Kidney (tissue), 14 donors: ENCODE results near the gene STRN3. TPM values are rescaled to one million over a fixed set of nuclear protein-coding genes. Genes with fewer than 3 reads are reported as not detected.

Experiments
- DNase-seq, 5 donors: peaks; one replicate each; pipeline ENCODE4 v3.0.0-alpha.2; 2013 to 2020
- FAIRE-seq: peaks from 2 replicates; lab custom pipeline; 2012; peaks lifted over from hg19 to GRCh38; lab: Jason Lieb, UNC
- H3K27ac ChIP-seq, 2 donors: one replicate each; pipeline ENCODE4 v1.7.0; 2013; ENCODE audit warnings: low read depth in 2 of 2, low read length in 2 of 2, inconsistent platforms in 1 of 2
- H3K27me3 ChIP-seq: one replicate; pipeline ENCODE4 v1.7.1; 2013; ENCODE audit warnings: low read length, inconsistent platforms; ENCODE audit not compliant: control insufficient read depth, insufficient read depth
- H3K36me3 ChIP-seq, 3 donors: one replicate each; pipeline versions ENCODE4 v1.7.0 to v1.7.1; 2013; ENCODE audit warnings: low read length in 3 of 3, control low read depth in 1 of 3, inconsistent platforms in 1 of 3; ENCODE audit not compliant: insufficient read depth in 3 of 3, control insufficient read depth in 2 of 3
- H3K4me1 ChIP-seq, 3 donors: one replicate each; pipeline versions ENCODE4 v1.7.0 to v1.7.1; 2013; ENCODE audit warnings: low read length in 3 of 3, inconsistent platforms in 1 of 3, low read depth in 1 of 3; ENCODE audit not compliant: control insufficient read depth in 2 of 3, insufficient read depth in 2 of 3
- H3K4me3 ChIP-seq, 3 donors: one replicate each; pipeline versions ENCODE4 v1.7.0 to v1.8.1; 2013; ENCODE audit warnings: low read length in 3 of 3, control low read depth in 1 of 3, inconsistent platforms in 1 of 3
- H3K9ac ChIP-seq, 3 donors: one replicate each; pipeline versions ENCODE4 v1.7.0 to v1.7.1; 2013; ENCODE audit warnings: low read length in 3 of 3, control low read depth in 1 of 3, inconsistent platforms in 1 of 3
- H3K9me3 ChIP-seq, 3 donors: one replicate each; pipeline versions ENCODE4 v1.7.0 to v1.7.1; 2013; ENCODE audit warnings: low read length in 3 of 3, control low read depth in 1 of 3, inconsistent platforms in 1 of 3; ENCODE audit not compliant: control insufficient read depth in 2 of 3, insufficient read depth in 1 of 3
- CTCF ChIP-seq: IDR thresholded peaks from 3 replicates; pipeline ENCODE4 v1.5.1; 2012; ENCODE audit warnings: mild to moderate bottlenecking, moderate library complexity, borderline replicate concordance; ENCODE audit not compliant: insufficient read depth; ENCODE audit errors: extremely low read depth
- intact Hi-C: fragments of 100-400 bp; cut with DNase I; formaldehyde crosslinking; loops from one replicate; pipeline ENCODE4 v1.11.1; 2022
- microRNA-seq: library from miRNA; unstranded; fragments of <30 nt; microRNA quantifications from one replicate; pipeline ENCODE4 v1.2.0, GENCODE V29; 2020
- polyA plus RNA-seq: library from polyadenylated mRNA; stranded (reverse); fragments of 350-450 nt; fragmentation: Illumina TruSeq; extraction: RNeasy Lipid Tissue Mini Kit (QIAGEN cat#74804); gene quantifications from one replicate; pipeline ENCODE4 v1.2.3, GENCODE V29; 2014; ENCODE audit warnings: low read depth, low replicate concordance; ENCODE audit not compliant: insufficient read depth
- total RNA-seq: library from RNA; stranded (reverse); fragmentation: NEBNext Ultra II Directional; extraction: Animal tissue kit (Norgen Biotek cat#: 25700); gene quantifications from one replicate; pipeline ENCODE4 v1.2.1, GENCODE V29; 2021
- donor health status: control.
- donor health status: control.
- donor health status: control.
- donor health status: control.
- donor health status: control.
- donor health status: DM: yes; HTN: yes; CAD: no.
- donor health status: Normal renal cell carcinoma (clear cell type).

STRN3 gene
- total and polyA plus RNA-seq, 2 donors from 2014 or later: 10.6 to 52.9 TPM

DNA sequence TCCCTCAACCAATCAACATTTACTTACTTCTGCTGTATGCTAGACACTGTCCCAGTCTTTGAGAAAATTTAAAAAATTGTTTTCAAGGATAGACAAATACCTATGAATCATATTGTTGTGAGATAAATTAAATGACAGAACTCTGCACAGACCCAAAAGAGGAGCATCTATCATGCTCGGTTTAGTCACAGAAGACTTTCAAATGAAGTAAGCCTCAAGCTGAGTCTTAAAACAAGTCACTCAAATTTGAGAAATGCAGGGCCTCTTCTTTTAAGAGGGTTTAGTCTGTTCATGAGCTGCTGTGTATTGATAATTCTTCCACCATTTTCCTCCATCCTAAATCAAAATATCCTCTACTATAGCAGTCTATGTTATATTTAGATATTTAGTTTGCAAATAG is 176.2 kb downstream of the STRN3 start:
- Histone ChIP-seq H3K27me3 (no peaks in the 10 kb centered on the region), H3K9ac (no peak overlapping the region), H3K9me3 (no peaks in the 10 kb centered on the region), H3K36me3 (no peaks in the 10 kb centered on the region), H3K4me3 (no peak overlapping the region), H3K27ac (no peak overlapping the region), H3K4me1 (no peaks in the 10 kb centered on the region)
- DNase-seq (no peak), FAIRE-seq (no peak)
- no peak for TF ChIP-seq CTCF
- intact Hi-C loops: no loop called here

GRCh38 chr14:30849354-30849753 is 176.8 kb downstream of the STRN3 start:
- no peak for TF ChIP-seq CTCF
- no peak overlapping the region for H3K4me3 ChIP-seq
- no peaks in the 10 kb centered on the region for H3K36me3 ChIP-seq
- no peaks in the 10 kb centered on the region for H3K4me1 ChIP-seq
- intact Hi-C loops: no loop called here
- FAIRE-seq (no peak), DNase-seq (no peak)
- no peaks in the 10 kb centered on the region for H3K27me3 ChIP-seq
- no peak overlapping the region for H3K27ac ChIP-seq
- no peak overlapping the region for H3K9ac ChIP-seq
- no peaks in the 10 kb centered on the region for H3K9me3 ChIP-seq

GRCh38 chr14:30848449-30849240 is 177.5 kb downstream of the STRN3 start:
- TF ChIP-seq CTCF: no peak
- Histone ChIP-seq H3K4me3 (no peak overlapping the region), H3K36me3 (no peaks in the 10 kb centered on the region), H3K4me1 (no peaks in the 10 kb centered on the region), H3K27ac (no peak overlapping the region), H3K9me3 (no peaks in the 10 kb centered on the region), H3K9ac (no peak overlapping the region), H3K27me3 (no peaks in the 10 kb centered on the region)
- DNase-seq (no peak), FAIRE-seq (no peak)
- intact Hi-C loops: no loop called here

Small RNA genes lying within 50 kb of the gene (microRNA-seq; reads per million reads assigned to microRNA genes)
- gene MIR624: 9.8 reads per million, percentile 19 among the genes with 10 or more reads in this experiment

Other genes with a start within 250 kb of the STRN3 start
- 1.6 TPM for gene COCH, start 151.8 kb downstream of the STRN3 start, total RNA-seq
- 1.8 TPM for gene COCH, start 151.8 kb downstream of the STRN3 start, polyA plus RNA-seq
- gene AP4S1, start 730 bp downstream of the STRN3 start, total RNA-seq: 12.0 TPM
- 9.0 TPM for gene AP4S1, start 730 bp downstream of the STRN3 start, polyA plus RNA-seq
- gene HECTD1, start 181.4 kb upstream of the STRN3 start, total RNA-seq: 164 TPM
- 35.5 TPM for gene HECTD1, start 181.4 kb upstream of the STRN3 start, polyA plus RNA-seq